ENCODE data around the gene PAX1. TPM values are rescaled to one million over a fixed set of nuclear protein-coding genes. Genes with fewer than 3 reads are reported as not detected.
A peak's percentile ranks its signal among the peaks of the same experiment; 100 is the strongest.

PAX1 gene
- total and polyA plus RNA-seq, 2 of the 13 experiments (the other 11 are each of a cell fraction or from before 2014, with no cell fraction given): not detected

DNA sequence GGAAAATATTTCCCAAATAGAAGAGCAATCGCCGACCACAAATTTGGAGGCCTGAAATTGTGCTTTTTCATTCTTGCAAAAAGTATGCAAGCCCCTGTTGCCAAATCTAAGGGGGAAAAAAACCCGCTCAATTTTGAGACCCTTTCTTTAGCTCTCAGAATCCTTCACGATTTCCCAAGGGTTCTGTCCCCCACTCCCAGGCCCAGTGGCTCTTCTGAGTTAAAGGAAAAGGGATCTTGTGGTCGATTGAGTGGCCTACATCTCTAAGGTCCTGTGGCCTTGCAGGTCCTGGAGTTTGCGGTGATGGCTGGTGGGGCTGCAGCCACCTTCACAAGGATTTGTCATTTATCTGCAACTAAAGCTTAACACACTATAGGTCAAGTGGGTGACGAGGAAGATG, 1.8 kb downstream of the PAX1 start:
- in situ Hi-C loops (cut with HindIII; ENCODE audit: extremely low pct_ligation_motif_present, low pct_unique_long_range_greater_than_20kb): loop anchor here (10.0 kb wide), 2 partner anchors 398 to 538 kb away; no protein-coding TSS in a partner anchor
- Histone ChIP-seq H3K4me2 (ENCODE audit: low read depth, low read length) (no peak overlapping the region), H3K27ac (ENCODE audit: extremely low read length, insufficient read depth, low read length) (no peak overlapping the region), H4K20me1 (ENCODE audit: insufficient read depth, low read length) (no peaks in the 10 kb centered on the region; the same call in 1 of the 2 replicates), H3K9ac (ENCODE audit: insufficient read depth, low read depth, low read length) (no peak overlapping the region), H3K4me1 (ENCODE audit: insufficient read depth, low read length) (no peaks in the 10 kb centered on the region), H3K27me3 (ENCODE audit: control insufficient read depth in 1 of 2, insufficient read depth in 2 of 2, low read length in 2 of 2) (peaks cover 29 to 74% of the 10 kb centered on the region in 2 experiments), H3K4me3 (replicated peaks in 1 of 3; ENCODE audit: insufficient read depth in 1 of 3, low read depth in 2 of 3, low read length in 3 of 3) (no peak overlapping the region), H3K79me2 (ENCODE audit: insufficient read depth, low read length) (no peaks in the 10 kb centered on the region), H3K36me3 (replicated peaks in 1 of 2; ENCODE audit: control insufficient read depth in 1 of 2, insufficient read depth in 2 of 2, low read length in 2 of 2) (no peaks in the 10 kb centered on the region), H2AFZ (ENCODE audit: low read length) (no peak overlapping the region), H3K9me3 (ENCODE audit: low read length) (no peaks in the 10 kb centered on the region)
- FAIRE-seq: no peak
- ATAC-seq: no peak
- TF ChIP-seq ZNF441 (CRISPR knock-in tag; IDR thresholded peaks at IDR 0.05; ENCODE audit: borderline replicate concordance): no peak
- no peak for TF ChIP-seq ETV5 (CRISPR knock-in tag; IDR thresholded peaks at IDR 0.05; ENCODE audit: borderline replicate concordance)
- peak; percentile 39; the same call in 1 of the 2 replicates for TF ChIP-seq EZH2 (conservative IDR thresholded peaks at IDR 0.05; ENCODE audit: low read depth, low read length)
- TF ChIP-seq, protein P1, sequence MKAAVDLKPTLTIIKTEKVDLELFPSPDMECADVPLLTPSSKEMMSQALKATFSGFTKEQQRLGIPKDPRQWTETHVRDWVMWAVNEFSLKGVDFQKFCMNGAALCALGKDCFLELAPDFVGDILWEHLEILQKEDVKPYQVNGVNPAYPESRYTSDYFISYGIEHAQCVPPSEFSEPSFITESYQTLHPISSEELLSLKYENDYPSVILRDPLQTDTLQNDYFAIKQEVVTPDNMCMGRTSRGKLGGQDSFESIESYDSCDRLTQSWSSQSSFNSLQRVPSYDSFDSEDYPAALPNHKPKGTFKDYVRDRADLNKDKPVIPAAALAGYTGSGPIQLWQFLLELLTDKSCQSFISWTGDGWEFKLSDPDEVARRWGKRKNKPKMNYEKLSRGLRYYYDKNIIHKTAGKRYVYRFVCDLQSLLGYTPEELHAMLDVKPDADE (CRISPR knock-in tag; IDR thresholded peaks at IDR 0.05): no peak
- TF ChIP-seq, protein P2, sequence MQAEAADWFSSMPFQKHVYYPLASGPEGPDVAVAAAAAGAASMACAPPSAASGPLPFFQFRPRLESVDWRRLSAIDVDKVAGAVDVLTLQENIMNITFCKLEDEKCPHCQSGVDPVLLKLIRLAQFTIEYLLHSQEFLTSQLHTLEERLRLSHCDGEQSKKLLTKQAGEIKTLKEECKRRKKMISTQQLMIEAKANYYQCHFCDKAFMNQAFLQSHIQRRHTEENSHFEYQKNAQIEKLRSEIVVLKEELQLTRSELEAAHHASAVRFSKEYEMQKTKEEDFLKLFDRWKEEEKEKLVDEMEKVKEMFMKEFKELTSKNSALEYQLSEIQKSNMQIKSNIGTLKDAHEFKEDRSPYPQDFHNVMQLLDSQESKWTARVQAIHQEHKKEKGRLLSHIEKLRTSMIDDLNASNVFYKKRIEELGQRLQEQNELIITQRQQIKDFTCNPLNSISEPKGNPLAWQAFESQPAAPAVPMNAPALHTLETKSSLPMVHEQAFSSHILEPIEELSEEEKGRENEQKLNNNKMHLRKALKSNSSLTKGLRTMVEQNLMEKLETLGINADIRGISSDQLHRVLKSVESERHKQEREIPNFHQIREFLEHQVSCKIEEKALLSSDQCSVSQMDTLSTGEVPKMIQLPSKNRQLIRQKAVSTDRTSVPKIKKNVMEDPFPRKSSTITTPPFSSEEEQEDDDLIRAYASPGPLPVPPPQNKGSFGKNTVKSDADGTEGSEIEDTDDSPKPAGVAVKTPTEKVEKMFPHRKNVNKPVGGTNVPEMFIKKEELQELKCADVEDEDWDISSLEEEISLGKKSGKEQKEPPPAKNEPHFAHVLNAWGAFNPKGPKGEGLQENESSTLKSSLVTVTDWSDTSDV (CRISPR knock-in tag; IDR thresholded peaks at IDR 0.05): no peak
- WGBS (ENCODE audit: low lambda C conversion rate): 17% methylated on average over 7 of the region's 7 CpGs
- intact Hi-C loops (cut with micrococcal nuclease; ENCODE audit: unreplicated experiment): no loop called here
- BruUV-seq (replicated peaks): no TSS peak
- CTCF ChIA-PET (ENCODE audit: low intra/inter-chr PET ratio, low total read pairs): no interaction called here
- POLR2A ChIA-PET: no interaction called here
- no peak for DNase-seq (ENCODE audit: low spot score)

Measured in HepG2 (cell line).